Measurements from ENCODE around the gene WNK2.

WNK2 gene

DNA sequence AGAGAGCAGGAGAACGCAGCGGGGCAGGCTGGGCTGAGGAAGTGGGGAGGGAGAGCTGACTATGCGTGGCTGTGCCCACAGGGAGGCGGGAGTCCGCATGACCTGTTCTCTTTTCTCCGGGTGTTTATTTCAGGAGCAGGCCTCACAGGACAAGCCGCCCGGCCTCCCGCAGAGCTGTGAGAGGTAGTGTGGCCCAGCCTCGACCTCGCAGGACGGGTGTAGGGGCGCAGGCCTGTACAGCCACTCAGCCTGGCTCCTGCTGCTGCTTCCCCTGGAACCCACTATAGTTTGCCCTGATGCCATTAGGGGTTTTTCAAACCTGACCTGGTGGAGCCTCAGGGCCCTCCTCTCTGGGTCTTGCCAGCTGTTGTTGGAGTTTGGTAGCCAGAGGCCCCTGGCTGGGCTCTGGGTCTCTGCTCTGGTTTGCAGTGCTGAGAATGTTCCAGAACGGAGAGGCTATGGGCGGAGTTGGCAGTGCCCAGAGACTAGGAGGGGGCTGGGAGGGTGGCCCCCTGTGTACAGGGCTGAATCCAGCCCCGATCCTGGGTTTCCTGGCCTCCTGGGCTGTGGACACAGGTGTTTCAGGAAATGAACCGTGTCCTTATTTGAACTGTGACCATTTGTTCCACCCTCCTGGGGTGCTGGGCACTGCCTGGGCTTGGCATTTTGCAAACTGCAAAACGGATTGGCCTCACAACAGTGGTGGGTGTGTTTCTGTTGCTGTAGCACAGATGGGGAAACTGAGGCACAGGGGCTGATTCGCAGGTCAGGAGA lies 78.8 kb downstream of the WNK2 start:
- no peak overlapping the region for H3K4me3 ChIP-seq (ENCODE audit: control insufficient read depth, low read depth, low read length)
- no peak for DNase-seq (ENCODE audit: low read depth)
- TF ChIP-seq, protein P1, sequence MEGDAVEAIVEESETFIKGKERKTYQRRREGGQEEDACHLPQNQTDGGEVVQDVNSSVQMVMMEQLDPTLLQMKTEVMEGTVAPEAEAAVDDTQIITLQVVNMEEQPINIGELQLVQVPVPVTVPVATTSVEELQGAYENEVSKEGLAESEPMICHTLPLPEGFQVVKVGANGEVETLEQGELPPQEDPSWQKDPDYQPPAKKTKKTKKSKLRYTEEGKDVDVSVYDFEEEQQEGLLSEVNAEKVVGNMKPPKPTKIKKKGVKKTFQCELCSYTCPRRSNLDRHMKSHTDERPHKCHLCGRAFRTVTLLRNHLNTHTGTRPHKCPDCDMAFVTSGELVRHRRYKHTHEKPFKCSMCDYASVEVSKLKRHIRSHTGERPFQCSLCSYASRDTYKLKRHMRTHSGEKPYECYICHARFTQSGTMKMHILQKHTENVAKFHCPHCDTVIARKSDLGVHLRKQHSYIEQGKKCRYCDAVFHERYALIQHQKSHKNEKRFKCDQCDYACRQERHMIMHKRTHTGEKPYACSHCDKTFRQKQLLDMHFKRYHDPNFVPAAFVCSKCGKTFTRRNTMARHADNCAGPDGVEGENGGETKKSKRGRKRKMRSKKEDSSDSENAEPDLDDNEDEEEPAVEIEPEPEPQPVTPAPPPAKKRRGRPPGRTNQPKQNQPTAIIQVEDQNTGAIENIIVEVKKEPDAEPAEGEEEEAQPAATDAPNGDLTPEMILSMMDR (conservative IDR thresholded peaks at IDR 0.05; ENCODE audit: control insufficient read depth, insufficient read depth, low read depth, low read length), result no peak

DNA sequence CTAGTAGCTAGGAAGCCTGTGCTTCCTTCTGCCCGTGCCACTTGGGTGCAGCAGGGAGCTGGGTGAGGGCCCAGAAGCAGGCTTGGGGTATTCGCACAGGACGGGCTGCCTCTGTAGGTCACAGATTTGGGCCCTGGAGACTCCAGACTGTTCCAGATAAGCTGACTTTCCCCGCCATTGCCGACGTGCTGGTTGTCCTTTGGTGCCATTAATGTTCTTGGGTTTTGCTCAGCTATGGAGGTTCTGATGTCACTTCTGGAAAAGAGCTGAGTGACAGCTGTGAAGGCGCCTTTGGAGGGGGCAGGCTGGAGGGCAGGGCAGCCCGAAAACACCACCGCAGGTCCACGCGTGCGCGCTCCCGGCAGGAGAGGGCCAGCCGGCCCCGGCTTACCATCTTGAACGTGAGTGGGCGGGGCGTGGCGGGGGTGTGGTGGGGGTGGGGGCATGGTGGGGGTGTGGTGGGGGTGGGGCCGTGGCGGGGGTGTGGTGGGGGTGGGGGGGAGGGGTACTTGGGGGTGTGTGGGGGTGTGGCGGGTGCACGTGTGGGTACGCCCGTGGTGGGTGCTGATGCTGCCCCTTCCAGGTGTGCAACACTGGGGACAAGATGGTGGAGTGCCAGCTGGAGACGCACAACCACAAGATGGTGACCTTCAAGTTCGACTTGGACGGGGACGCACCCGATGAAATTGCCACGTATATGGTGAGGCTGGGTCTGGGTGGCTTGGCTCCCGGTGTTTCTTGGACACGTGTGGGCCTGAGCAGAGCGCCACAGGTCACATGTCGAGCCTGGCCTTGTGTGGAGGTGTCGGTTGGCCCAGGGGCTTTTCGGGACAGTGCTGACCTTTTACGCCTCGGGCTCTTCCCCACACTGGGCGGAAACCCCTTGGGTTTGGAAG lies 79.6 kb downstream of the WNK2 start:
- DNase-seq (ENCODE audit: low read depth), result no peak
- TF ChIP-seq, protein P1 (conservative IDR thresholded peaks at IDR 0.05; ENCODE audit: control insufficient read depth, insufficient read depth, low read depth, low read length), result no peak
- H3K4me3 ChIP-seq (ENCODE audit: control insufficient read depth, low read depth, low read length), result no peak overlapping the region

DNA sequence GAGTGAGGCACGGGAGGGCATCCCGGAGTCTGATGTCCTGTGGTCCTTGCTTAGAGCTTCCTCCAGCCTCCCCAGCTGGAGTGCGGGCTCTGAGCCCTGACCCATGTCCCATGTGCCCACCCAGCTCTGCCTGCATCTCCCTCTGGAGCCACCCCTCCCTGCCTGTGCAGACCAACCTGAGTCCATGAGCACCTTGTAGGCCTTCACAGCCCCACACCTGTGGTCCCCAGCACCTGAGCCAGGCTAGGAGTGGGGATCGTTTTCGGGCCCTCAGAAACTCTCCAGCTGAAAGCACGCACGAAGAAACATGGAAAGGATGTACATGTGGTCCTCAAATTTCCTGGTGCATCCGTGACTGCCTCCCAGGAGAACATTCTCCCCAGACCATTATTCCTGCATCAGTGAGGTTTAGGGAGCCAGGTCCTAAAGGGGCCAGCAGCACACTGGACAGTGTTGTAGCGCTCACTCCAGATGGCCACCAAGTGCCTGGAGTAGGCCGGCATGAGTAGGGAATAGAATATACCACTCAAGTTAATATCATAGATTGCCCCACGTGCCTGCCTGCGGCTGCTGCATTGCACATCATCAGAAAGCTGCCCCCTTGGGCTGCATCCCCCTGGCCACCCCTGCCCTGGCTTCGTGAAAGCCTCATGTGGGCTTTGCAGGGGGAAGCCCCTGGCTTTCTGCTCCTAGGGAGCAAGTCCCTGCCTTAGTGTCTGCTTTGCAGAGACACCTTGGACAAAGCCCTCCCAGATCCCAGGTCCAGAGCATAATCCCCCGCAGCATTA lies 80.6 kb downstream of the WNK2 start:
- no peak for DNase-seq (ENCODE audit: low read depth)
- TF ChIP-seq, protein P1 (conservative IDR thresholded peaks at IDR 0.05; ENCODE audit: control insufficient read depth, insufficient read depth, low read depth, low read length), result no peak
- no peak overlapping the region for H3K4me3 ChIP-seq (ENCODE audit: control insufficient read depth, low read depth, low read length)

DNA sequence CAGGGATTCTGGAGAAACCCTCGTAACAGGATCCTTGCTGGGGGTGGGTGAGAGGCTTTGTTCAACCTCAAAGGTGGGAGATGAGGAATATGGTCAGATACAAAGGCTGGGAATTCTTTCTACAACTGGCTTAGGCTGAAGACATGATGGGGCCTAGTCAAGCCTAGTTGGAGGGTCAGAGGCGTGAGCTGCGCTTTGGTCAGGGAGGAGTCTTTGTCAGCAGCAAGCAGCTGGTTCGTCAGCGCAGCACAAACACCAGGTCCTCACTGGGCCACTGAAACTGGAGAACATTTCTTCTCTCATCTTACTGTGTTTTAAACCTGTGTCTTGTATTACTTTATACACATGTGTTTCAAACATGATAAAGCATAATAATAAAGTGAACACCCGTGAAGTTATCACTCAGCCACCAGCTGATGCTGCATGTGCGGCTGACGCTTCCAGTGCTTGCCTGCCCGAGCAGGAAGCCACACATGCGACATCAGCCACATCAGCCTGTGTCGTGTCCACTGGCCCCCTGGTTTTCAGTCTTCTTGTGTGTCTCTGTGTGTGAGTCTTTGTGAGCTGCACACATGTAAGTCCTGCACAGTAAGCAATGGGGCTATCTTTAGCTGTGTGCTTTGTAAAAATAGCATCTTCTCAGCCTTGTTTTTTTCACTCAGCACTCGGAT lies 81.5 kb downstream of the WNK2 start:
- TF ChIP-seq, protein P1 (conservative IDR thresholded peaks at IDR 0.05; ENCODE audit: control insufficient read depth, insufficient read depth, low read depth, low read length), result no peak
- no peak for DNase-seq (ENCODE audit: low read depth)
- H3K4me3 ChIP-seq (ENCODE audit: control insufficient read depth, low read depth, low read length), result no peak overlapping the region

DNA sequence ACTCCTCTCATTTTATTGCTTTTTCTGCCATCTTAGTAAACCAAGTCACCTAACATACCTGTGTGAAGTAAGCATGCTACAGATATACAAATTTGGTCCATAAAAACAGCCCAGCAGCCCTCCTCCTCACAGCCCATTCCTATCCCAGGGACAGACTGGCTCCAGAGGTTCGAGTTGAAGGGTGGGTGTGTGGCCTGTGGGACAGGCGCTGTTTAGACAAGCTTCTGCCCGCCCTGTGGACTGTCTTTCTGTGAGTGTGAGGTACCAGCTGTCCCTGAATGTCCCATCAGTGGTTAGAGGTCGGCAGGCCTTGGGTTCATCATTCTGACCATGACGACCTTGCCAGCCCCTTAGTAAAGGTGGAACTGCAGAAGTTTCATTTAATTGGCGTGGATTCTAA lies 82.0 kb downstream of the WNK2 start:
- TF ChIP-seq, protein P1 (conservative IDR thresholded peaks at IDR 0.05; ENCODE audit: control insufficient read depth, insufficient read depth, low read depth, low read length), result no peak
- no peak overlapping the region for H3K4me3 ChIP-seq (ENCODE audit: control insufficient read depth, low read depth, low read length)
- no peak for DNase-seq (ENCODE audit: low read depth)

DNA sequence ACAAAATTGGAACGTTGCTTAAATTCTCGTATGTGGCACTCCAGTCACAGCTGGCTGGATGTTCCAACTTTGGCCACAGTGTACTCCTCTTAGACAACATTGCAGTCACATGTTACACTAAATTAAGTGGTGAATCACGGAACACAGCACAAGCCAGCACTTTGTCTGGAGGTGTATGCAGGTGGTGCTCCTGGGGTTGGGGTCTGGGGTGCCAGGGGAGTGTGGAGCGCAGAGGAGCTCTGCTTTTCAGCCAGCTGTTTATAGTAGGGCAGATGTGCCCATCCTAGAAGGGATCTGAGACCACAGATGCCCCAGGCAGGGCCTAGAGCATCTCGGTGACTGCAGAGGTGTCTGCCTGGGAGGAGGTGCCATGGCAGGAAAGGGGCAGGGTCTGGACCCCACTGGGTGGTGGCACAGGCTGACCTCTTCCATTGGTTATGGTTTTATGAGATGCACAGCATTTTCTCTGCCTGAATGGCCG lies 82.6 kb downstream of the WNK2 start:
- TF ChIP-seq, protein P1 (conservative IDR thresholded peaks at IDR 0.05; ENCODE audit: control insufficient read depth, insufficient read depth, low read depth, low read length), result no peak
- no peak for DNase-seq (ENCODE audit: low read depth)

More for the DNA sequence above, 82.6 kb downstream of the WNK2 start:
- no peak overlapping the region for H3K4me3 ChIP-seq (ENCODE audit: control insufficient read depth, low read depth, low read length)
